DOHH2 (cell line): ENCODE results near the gene PRDM15.

Source experiments
- CTCF ChIP-seq: fragments of 200-600 bp; sonication (generic); IDR thresholded peaks from one replicate; pipeline ENCODE4 v1.5.1; 2014; ENCODE audit warnings: antibody characterized with exemption, mild to moderate bottlenecking, low read depth, low read length; ENCODE audit not compliant: poor library complexity, severe bottlenecking
- EZH2phosphoT487 ChIP-seq: fragments of 200-600 bp; sonication (generic); IDR thresholded peaks from 2 replicates; pipeline ENCODE4 v1.6.1; 2017; ENCODE audit warnings: borderline replicate concordance, mild to moderate bottlenecking, antibody characterized with exemption, low read length, moderate library complexity, mixed read lengths

- TF ChIP-seq CTCF (no peak), EZH2phosphoT487 (no peak)
Measured at GRCh38 chr21:41779659-41780058, 99.5 kb downstream of the PRDM15 start.
